HG03354 (cell line): ENCODE data around the gene NLRP6.
"Not testable (repeated sequence)": the region's sequence is repeated elsewhere in the genome, so short reads cannot be mapped to it uniquely, and the experiment has no call there.

Source experiments
- ATAC-seq: cut with Tn5 transposase; IDR thresholded peaks from one replicate; pipeline ENCODE4 v1.9.1; 2021; ENCODE audit warnings: mild to moderate bottlenecking; ENCODE audit not compliant: unreplicated experiment, poor library complexity, severe bottlenecking

NLRP6 gene

GRCh38 chr11:278001-278951 is at the start of gene NLRP6:
Gene NLRP6, plus strand, starts transcription at chr11:278407. Its CDS starts 163 bp downstream, at chr11:278570.
- no peak for ATAC-seq

GRCh38 chr11:230431-230830 is 47.8 kb upstream of the NLRP6 start:
- no peak for ATAC-seq

- no peak for ATAC-seq
These were observed 45.2 kb upstream of the NLRP6 start for GRCh38 chr11:232783-233565.

DNA sequence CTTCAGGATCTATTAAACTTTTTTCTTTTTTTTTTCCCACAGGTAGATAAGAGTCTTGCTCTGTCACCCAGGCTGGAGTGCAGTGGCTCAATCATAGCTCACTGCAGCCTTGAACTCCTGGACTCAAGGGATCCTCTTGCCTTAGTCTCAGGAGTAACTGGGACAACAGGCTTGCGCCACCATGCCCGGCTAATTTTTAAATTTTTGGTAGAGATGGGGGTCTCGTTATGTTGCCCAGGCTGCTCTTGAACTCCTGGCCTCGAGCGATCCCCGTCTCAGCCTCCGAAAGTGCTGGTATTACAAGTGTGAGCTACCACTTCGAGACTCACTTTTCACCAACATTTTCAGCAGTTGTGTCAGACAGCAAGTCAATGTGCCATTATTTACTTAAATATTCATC is 43.0 kb upstream of the NLRP6 start:
- no peak for ATAC-seq

DNA sequence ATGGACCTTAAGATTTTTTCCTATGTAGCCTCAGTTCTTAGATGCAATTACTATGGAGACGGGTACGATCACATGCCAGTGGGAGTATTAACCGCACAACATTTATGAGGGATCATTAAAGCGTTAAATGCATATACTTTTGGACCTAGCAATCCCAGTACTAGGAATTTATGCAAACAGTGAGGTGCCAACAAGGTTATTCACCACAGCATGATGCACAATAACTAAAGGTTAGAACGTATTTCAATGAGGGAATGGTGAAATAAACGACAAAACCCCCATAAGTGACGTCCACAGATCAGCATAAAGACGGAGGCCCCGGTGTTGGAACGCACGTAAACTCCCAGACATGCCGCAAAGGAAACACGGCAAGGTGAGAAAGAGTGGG is 42.6 kb upstream of the NLRP6 start:
- peak; percentile 15 for ATAC-seq

DNA sequence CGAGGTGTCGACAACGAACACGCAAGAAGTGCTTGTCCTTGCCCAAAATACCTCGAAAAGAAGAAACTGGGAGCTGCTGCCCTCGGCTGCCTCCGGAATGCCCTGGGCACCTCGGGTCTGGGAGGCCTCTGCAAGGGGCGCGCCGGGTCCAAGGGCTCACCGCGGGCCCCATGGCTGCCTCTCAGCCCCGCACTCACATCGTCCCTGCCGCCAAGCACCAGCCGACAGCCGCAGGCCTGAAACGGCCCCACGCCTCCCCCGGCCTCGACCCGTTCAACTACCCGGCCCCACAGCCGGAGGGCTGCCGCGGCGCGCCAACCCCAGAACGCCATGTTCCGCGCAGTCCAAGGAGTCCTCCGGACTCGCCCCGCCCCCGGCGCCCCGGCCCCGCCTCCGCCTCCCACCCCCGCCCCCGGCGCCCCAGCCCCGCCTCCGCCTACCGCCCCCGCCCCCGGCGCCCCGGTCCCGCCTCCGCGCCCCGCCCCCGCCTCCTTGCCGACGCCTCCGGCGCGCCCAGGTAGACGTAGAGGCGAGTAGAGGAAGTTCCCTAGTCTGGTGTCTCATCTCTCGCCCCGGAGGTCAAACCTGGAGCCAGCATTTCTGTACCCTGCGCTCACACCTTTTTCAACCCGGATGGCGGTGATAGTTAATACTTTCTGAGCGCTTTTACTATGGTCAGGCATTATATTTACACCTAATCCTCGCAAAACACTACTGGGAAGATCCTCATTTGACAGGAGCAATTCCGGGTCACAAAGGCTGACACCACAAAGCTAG is 42.0 kb upstream of the NLRP6 start, which contains the start of gene SIRT3:
Gene SIRT3, minus strand, starts transcription at position 346 of the 777 bp plus-strand sequence. Its CDS starts 14 bp downstream, at position 332.
- ATAC-seq = peak; percentile 84

GRCh38 chr11:236774-237767 is 41.1 kb upstream of the NLRP6 start, which contains the start of gene PSMD13:
Gene PSMD13, plus strand, starts transcription at chr11:236976. Its CDS starts 74 bp downstream, at chr11:237050.
- ATAC-seq = peak; percentile 84

GRCh38 chr11:238346-238745 is 39.9 kb upstream of the NLRP6 start:
- not testable (repeated sequence) for ATAC-seq

- ATAC-seq = no peak
These were observed 37.9 kb upstream of the NLRP6 start for GRCh38 chr11:240315-240714.

DNA sequence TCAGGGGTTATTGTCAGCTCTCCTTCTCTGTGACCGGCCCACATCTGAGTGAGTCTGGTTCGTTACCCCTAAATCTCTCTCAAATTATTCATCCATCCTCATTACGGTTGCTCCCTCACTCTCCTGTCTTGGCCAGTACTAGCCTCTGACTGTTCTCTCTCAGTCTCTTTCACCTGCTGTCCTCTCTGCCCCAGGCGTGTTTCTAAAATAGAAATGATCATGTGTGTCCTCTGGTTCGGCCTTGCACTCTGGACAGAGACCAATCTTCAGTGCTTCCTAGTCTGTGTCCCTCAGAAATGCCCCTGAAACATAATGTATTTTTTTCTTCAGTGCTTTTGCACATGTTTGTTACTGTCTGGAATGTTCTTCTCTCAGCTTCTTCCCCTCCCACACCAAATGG is 36.6 kb upstream of the NLRP6 start:
- no peak for ATAC-seq

- ATAC-seq = no peak
These were observed 33.8 kb upstream of the NLRP6 start for GRCh38 chr11:244376-244775.

GRCh38 chr11:249062-249461 is 29.1 kb upstream of the NLRP6 start:
- no peak for ATAC-seq

- no peak for ATAC-seq
These were observed 27.9 kb upstream of the NLRP6 start for GRCh38 chr11:250274-250673.

GRCh38 chr11:250740-251299 is 27.4 kb upstream of the NLRP6 start:
- ATAC-seq = no peak

GRCh38 chr11:251550-251949 is 26.7 kb upstream of the NLRP6 start:
- no peak for ATAC-seq

- no peak for ATAC-seq
These were observed 25.5 kb upstream of the NLRP6 start for GRCh38 chr11:252666-253065.

- ATAC-seq = no peak
These were observed 24.9 kb upstream of the NLRP6 start for GRCh38 chr11:253160-253885.

GRCh38 chr11:253886-254270 is 24.3 kb upstream of the NLRP6 start:
- ATAC-seq = no peak
